Pancreas (tissue), 10 donors: Measurements from ENCODE around the gene FOXF1. TPM values are rescaled to one million over a fixed set of nuclear protein-coding genes. Genes with fewer than 3 reads are reported as not detected.

Experiments used
- ATAC-seq, 4 donors: fragments of 200-7000 bp; cut with Tn5 transposase; one replicate each; pipeline versions ENCODE4 v1.8.0 to v1.9.1; 2020; ENCODE audit warnings: mild to moderate bottlenecking in 4 of 4, moderate library complexity in 4 of 4
- DNase-seq, 6 donors: peaks; one replicate each; pipeline ENCODE4 v3.0.0-alpha.2; 2020
- FAIRE-seq: peaks from 2 replicates; lab custom pipeline; 2012; peaks lifted over from hg19 to GRCh38; lab: Jason Lieb, UNC
- H3K27ac ChIP-seq, 4 donors: fragments of 200-600 bp; sonication (generic); 1 replicate in 3 of 4; 2 replicates in 1 of 4; pipeline versions ENCODE4 v1.5.0 to v1.8.0; 2020
- H3K27me3 ChIP-seq, 4 donors: fragments of 200-600 bp; one replicate each; pipeline ENCODE4 v1.8.0; 2021
- H3K36me3 ChIP-seq, 3 donors: fragments of 200-600 bp; sonication (generic) in 1 of 3; one replicate each; pipeline versions ENCODE4 v1.5.0 to v1.8.0; 2020 to 2021
- H3K4me1 ChIP-seq, 3 donors: fragments of 200-600 bp; one replicate each; pipeline ENCODE4 v1.8.0; 2021
- H3K4me3 ChIP-seq, 4 donors: fragments of 200-600 bp; sonication (generic) in 2 of 4; one replicate each; pipeline versions ENCODE4 v1.5.0 to v1.8.0; 2020 to 2021
- H3K9me3 ChIP-seq, 4 donors: fragments of 200-600 bp; one replicate each; pipeline ENCODE4 v1.8.0; 2021
- WGBS, 2 donors: extraction: QIAGEN DNeasy Blood & Tissue Kit; methylation state at CpG; one replicate each; pipeline ENCODE4 v1.1.7; 2013; 5-methylcytosine and 5-hydroxymethylcytosine counted together
- intact Hi-C, 3 donors: fragments of 100-400 bp; cut with DNase I; formaldehyde crosslinking; loops; one replicate each; pipeline versions ENCODE4 v1.11.1 to v1.14.2; 2022
- polyA plus RNA-seq, 2 donors: library from polyadenylated mRNA; stranded (reverse); fragments of 200-250 nt; gene quantifications; one replicate each; pipeline ENCODE4 v1.2.3, GENCODE V29; 2013
- total RNA-seq, 6 donors: library from RNA; stranded (reverse); fragmentation: NEBNext Ultra II Directional in 4 of 6; extraction: Animal tissue kit (Norgen Biotek cat#: 25700) in 4 of 6; gene quantifications; one replicate each; pipeline versions ENCODE4 v1.2.1 to v1.2.4, GENCODE V29; 2021 to 2023
- TF ChIP-seq, protein P1 (sequence below), 4 donors: fragments of 200-600 bp; sonication (generic) in 3 of 4; IDR thresholded peaks; one replicate each; pipeline versions ENCODE4 v1.5.0 to v1.8.0; 2021; ENCODE audit warnings: antibody characterized with exemption in 4 of 4
- donor health status: healthy with polysubstance abuse.
- donor health status: DM: no; HTN: no; CAD: no; lungs with moderate emphysema.
- donor health status: DM: no; HTN: no; CAD: no.
- donor health status: control.
- donor health status: control.
- donor health status: Bipolar disorder and iron deficiency.
- donor health status: DM: yes; HTN: yes; CAD: no.
- donor health status: DM: no; HTN: no; CAD: no.
- donor health status: DM: no; HTN: no; CAD: no.
- donor health status: DM: yes; HTN: yes; CAD: no.

FOXF1 gene
- total and polyA plus RNA-seq, 8 donors: 0.16 to 1.2 (median 0.52) TPM

DNA sequence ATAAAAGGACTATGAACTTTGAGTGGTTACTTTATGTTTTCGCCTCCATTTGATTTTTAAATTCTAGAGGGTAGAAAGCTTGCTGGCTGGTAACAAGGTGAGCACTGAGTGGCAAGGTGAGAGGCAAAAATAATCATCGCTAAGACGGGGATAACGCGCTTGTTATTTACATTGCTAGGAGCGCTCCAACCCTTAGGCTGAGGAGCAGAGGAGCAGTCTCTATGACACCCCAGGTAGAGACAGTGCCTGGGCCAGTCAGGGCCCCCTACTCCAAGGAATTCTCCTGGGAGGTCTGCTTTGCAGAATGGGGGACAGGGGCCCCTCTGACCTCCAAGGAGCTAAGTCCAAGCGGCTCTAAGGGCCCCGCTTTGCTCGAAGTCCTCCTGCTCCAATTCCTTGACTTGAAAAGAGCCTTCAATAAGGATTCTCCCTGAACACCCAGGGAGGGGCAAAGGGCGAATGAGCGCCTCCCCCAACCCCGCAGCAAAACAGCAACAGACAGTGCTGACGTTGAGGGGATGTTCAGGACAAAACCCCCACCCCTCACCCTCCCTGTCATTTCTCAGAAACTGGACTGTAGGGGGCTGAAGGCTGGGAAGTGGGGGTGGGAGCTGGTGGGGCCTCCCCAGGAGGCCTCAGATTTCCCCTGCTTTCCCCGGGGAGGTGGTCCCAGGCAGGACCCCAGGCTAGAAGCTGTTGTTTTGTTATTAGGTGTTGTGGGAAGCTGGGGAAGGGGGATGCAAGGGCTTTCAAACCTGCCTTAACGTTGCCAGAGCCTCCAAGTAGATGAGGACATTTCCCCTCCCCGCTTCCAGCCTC is 10.2 kb upstream of the FOXF1 start:
- Histone ChIP-seq H3K36me3 (no peaks in the 10 kb centered on the region), H3K9me3 (no peaks in the 10 kb centered on the region), H3K4me1 (no peaks in the 10 kb centered on the region), H3K27me3 (peaks cover 0 to 70% (median 12%) of the 10 kb centered on the region in 4 donors), H3K4me3 (no peak overlapping the region), H3K27ac (no peak overlapping the region)
- 10 to 15% methylated on average over 16 of the region's 16 CpGs for WGBS, 2 donors
- ATAC-seq (no peak), FAIRE-seq (no peak), DNase-seq (no peak)
- intact Hi-C loops: no loop called here
- TF ChIP-seq, protein P1, sequence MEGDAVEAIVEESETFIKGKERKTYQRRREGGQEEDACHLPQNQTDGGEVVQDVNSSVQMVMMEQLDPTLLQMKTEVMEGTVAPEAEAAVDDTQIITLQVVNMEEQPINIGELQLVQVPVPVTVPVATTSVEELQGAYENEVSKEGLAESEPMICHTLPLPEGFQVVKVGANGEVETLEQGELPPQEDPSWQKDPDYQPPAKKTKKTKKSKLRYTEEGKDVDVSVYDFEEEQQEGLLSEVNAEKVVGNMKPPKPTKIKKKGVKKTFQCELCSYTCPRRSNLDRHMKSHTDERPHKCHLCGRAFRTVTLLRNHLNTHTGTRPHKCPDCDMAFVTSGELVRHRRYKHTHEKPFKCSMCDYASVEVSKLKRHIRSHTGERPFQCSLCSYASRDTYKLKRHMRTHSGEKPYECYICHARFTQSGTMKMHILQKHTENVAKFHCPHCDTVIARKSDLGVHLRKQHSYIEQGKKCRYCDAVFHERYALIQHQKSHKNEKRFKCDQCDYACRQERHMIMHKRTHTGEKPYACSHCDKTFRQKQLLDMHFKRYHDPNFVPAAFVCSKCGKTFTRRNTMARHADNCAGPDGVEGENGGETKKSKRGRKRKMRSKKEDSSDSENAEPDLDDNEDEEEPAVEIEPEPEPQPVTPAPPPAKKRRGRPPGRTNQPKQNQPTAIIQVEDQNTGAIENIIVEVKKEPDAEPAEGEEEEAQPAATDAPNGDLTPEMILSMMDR (IDR thresholded peaks at IDR 0.05): no peak

DNA sequence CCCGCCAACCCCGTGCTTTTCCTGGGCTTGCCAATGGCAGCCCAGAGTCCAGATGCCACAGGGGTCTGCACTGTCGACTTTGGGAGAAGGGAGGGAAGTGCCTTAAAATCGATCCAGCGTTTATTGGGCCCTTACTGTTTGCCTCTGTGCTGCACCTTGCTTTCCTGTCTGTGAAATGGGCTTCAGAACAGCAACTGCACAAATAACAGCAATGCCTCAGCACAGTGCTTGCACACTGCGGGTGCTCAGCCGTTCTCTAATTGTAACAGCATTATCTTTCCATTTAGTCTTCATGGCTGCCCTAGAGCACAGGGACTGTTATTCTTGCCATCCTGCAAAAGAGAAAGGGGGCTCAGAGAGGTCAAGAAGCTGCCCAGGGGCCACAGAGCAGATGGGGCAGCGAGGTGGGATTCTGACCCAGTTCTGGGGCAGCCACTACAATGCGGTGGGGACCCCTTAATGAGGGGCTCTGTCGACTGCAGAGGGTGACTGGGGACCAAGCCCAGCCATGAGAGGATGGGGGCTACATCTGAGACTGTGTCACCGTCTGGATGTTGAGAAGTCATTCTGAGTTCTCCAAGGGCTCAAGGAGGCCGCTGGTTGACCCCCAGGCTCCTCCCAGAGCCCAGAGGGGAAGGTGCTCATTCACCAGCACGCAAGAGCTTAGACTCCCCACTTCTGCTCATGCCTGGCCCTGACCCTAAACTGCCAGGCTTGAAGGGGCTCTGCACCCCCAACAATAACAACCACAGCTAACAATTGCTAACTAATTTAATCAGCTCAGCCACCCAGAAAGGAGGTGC is 9.4 kb upstream of the FOXF1 start:
- H3K36me3 ChIP-seq: no peaks in the 10 kb centered on the region
- H3K9me3 ChIP-seq: no peaks in the 10 kb centered on the region
- peaks cover 0 to 63% (median 12%) of the 10 kb centered on the region in 4 donors for H3K27me3 ChIP-seq
- DNase-seq (no peak), ATAC-seq (no peak), FAIRE-seq (no peak)
- WGBS, 2 donors: 7 to 10% methylated on average over 13 of the region's 13 CpGs
- no peaks in the 10 kb centered on the region for H3K4me1 ChIP-seq
- TF ChIP-seq, protein P1 (IDR thresholded peaks at IDR 0.05): no peak
- no peak overlapping the region for H3K4me3 ChIP-seq
- intact Hi-C loops: no loop called here
- no peak overlapping the region for H3K27ac ChIP-seq

DNA sequence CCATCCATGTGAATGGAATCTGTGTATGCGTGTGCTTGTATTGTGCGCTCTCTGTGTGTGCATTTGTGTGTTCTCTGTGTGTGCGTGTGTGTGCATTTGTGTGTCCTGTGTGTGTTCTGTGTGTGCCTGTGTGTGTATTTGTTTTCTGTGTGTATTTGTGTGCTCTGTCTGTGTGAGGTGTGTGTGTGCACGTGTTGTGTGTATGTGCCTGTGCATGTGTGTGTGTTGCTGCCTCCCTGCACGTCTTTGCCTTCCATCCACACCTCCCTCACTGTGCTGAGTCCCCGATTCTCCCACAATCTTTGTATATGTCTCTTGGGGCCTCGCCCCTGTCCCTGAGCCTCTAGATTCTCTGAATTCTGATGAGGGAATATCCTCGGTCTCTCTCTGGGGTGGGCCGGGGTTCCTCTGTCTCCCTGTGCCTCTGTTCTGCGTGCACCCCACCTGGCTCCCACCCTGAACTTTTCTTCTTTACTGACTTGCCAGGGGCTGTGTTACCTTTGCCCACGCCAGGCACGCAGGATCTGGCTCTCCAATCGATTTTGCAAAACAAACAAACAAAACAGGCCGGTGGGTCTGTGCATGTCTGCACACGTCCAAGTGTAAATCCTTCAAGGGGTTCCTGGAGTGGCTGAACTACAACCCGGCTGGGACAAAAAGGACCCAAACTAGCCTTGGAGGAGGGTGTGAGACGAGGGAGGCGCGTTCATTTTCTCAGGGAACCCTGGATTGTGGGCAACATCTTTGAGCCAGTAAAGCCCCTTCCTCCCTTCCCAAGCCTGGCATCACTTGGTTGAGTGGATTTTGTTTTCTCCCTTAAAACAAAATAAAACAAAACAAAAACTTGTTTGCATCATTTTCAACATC is 8.1 kb upstream of the FOXF1 start:
- ATAC-seq: no peak
- Histone ChIP-seq H3K4me3 (no peak overlapping the region), H3K4me1 (no peaks in the 10 kb centered on the region), H3K36me3 (no peaks in the 10 kb centered on the region), H3K27me3 (peaks cover 0 to 58% (median 12%) of the 10 kb centered on the region in 4 donors), H3K27ac (no peak overlapping the region), H3K9me3 (no peaks in the 10 kb centered on the region)
- intact Hi-C loops: no loop called here
- no peak for DNase-seq
- TF ChIP-seq, protein P1 (IDR thresholded peaks at IDR 0.05): no peak
- WGBS, 2 donors: 11 to 13% methylated on average over 19 of the region's 19 CpGs
- no peak for FAIRE-seq

GRCh38 chr16:86502856-86503748 is 7.2 kb upstream of the FOXF1 start:
- 10 to 13% methylated on average over 22 of the region's 22 CpGs for WGBS, 2 donors
- H3K4me1 ChIP-seq: no peaks in the 10 kb centered on the region
- peaks cover 0 to 57% (median 11%) of the 10 kb centered on the region in 4 donors for H3K27me3 ChIP-seq
- DNase-seq (no peak), ATAC-seq (no peak), FAIRE-seq (no peak)
- TF ChIP-seq, protein P1 (IDR thresholded peaks at IDR 0.05): no peak
- intact Hi-C loops: no loop called here
- H3K27ac ChIP-seq: no peak overlapping the region
- H3K4me3 ChIP-seq: no peak overlapping the region
- H3K9me3 ChIP-seq: no peaks in the 10 kb centered on the region
- no peaks in the 10 kb centered on the region for H3K36me3 ChIP-seq
